ENCODE measurements around the gene LZTS3.

DNA sequence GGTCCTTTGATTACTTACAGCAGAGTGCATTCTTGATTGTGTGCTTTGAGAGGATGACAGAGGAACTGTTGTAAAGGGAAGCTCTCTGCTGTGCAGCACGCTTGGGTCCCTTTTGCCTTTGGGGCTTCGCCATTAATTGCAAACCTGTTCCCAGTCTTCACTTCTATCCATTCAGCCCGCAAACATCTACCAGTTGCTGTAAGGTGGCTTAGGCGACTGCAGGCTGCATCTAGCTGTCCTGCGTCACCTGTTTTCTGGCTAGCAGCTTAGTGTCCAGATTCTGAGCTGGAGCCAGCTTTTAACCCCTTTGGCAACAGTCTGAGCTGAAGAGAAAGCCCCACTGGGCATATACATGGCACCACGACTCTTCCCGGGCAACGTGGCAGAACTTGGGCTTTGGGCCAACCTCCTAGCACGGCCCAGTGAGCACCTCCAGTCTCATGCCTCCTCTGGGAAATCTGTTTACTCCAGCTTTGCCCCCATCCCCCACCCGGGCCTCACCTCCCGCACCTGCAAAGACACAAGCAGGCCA lies 11.2 kb downstream of the LZTS3 start:
- no peak for TF ChIP-seq CREM (CRISPR knock-in tag; IDR thresholded peaks at IDR 0.05)
- TF ChIP-seq ZNF263 (CRISPR knock-in tag; IDR thresholded peaks at IDR 0.05; ENCODE audit: low read depth): no peak
- no peak for TF ChIP-seq ZNF423 (CRISPR knock-in tag; IDR thresholded peaks at IDR 0.05)
- TF ChIP-seq, protein P1, sequence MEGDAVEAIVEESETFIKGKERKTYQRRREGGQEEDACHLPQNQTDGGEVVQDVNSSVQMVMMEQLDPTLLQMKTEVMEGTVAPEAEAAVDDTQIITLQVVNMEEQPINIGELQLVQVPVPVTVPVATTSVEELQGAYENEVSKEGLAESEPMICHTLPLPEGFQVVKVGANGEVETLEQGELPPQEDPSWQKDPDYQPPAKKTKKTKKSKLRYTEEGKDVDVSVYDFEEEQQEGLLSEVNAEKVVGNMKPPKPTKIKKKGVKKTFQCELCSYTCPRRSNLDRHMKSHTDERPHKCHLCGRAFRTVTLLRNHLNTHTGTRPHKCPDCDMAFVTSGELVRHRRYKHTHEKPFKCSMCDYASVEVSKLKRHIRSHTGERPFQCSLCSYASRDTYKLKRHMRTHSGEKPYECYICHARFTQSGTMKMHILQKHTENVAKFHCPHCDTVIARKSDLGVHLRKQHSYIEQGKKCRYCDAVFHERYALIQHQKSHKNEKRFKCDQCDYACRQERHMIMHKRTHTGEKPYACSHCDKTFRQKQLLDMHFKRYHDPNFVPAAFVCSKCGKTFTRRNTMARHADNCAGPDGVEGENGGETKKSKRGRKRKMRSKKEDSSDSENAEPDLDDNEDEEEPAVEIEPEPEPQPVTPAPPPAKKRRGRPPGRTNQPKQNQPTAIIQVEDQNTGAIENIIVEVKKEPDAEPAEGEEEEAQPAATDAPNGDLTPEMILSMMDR (IDR thresholded peaks at IDR 0.05): no peak
- no peak for TF ChIP-seq JUN (CRISPR knock-in tag; IDR thresholded peaks at IDR 0.05)
- no peak for TF ChIP-seq CBFB (CRISPR knock-in tag; IDR thresholded peaks at IDR 0.05; ENCODE audit: low read depth)
- TF ChIP-seq, protein P2, sequence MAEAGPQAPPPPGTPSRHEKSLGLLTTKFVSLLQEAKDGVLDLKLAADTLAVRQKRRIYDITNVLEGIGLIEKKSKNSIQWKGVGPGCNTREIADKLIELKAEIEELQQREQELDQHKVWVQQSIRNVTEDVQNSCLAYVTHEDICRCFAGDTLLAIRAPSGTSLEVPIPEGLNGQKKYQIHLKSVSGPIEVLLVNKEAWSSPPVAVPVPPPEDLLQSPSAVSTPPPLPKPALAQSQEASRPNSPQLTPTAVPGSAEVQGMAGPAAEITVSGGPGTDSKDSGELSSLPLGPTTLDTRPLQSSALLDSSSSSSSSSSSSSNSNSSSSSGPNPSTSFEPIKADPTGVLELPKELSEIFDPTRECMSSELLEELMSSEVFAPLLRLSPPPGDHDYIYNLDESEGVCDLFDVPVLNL (CRISPR knock-in tag; IDR thresholded peaks at IDR 0.05; ENCODE audit: borderline replicate concordance, low read depth): no peak
- TF ChIP-seq, protein P3, sequence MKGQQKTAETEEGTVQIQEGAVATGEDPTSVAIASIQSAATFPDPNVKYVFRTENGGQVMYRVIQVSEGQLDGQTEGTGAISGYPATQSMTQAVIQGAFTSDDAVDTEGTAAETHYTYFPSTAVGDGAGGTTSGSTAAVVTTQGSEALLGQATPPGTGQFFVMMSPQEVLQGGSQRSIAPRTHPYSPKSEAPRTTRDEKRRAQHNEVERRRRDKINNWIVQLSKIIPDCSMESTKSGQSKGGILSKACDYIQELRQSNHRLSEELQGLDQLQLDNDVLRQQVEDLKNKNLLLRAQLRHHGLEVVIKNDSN (CRISPR knock-in tag; IDR thresholded peaks at IDR 0.05): no peak

Measured in WTC11 (cell line).